BE2C (cell line): Measurements from ENCODE around the gene UCHL3.
"Not testable (repeated sequence)": the region's sequence is repeated elsewhere in the genome, so short reads cannot be mapped to it uniquely, and the experiment has no call there.

Experiments used
- DNase-seq: peaks from one replicate; pipeline ENCODE4 v3.0.0-alpha.2; 2020
- H3K27me3 ChIP-seq: fragments of 250-450 bp; sonication (Bioruptor Pico); 2 replicates; pipeline ENCODE4 v1.5.1; 2020; ENCODE audit warnings: mild to moderate bottlenecking
- H3K36me3 ChIP-seq: fragments of 250-450 bp; sonication (Bioruptor Pico); 2 replicates; pipeline ENCODE4 v1.5.1; 2020; ENCODE audit warnings: mild to moderate bottlenecking
- H3K4me1 ChIP-seq: fragments of 250-450 bp; sonication (Bioruptor Pico); 2 replicates; pipeline ENCODE4 v1.5.1; 2020
- H3K4me3 ChIP-seq: 2 replicates; pipeline ENCODE4 v1.5.1; 2011; ENCODE audit warnings: low read depth, low read length
- H3K9me3 ChIP-seq: fragments of 250-450 bp; sonication (Bioruptor Pico); 2 replicates; pipeline ENCODE4 v1.5.1; 2020
- TF ChIP-seq, protein P1 (sequence below): IDR thresholded peaks from 2 replicates; pipeline ENCODE4 v1.5.1; 2012; ENCODE audit warnings: mild to moderate bottlenecking, low read depth, low read length

UCHL3 gene

DNA sequence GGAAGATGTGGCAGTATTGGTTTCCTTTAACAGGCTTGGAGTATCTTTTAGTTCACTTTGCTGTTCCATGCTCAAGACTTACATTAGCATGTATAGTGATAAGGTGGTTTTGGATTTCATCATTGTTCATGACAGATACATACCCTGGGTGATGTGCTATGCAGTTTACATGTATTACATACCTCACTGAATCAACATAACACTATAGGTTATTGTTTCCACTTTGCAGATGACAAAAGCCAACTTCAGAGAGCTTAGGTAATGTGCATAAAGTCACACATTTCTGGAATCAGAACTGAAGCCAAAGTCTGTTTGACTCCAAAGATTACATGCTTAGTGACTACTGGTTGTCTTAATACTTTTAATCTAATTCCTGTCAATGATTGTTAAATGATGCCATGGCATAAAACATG, 19.0 kb upstream of the UCHL3 start:
- Histone ChIP-seq H3K27me3 (no peaks in the 10 kb centered on the region), H3K4me1 (no peaks in the 10 kb centered on the region), H3K4me3 (no peak overlapping the region), H3K36me3 (peaks cover 3% of the 10 kb centered on the region), H3K9me3 (no peaks in the 10 kb centered on the region; the same call in 1 of the 2 replicates)
- no peak for DNase-seq
- TF ChIP-seq, protein P1, sequence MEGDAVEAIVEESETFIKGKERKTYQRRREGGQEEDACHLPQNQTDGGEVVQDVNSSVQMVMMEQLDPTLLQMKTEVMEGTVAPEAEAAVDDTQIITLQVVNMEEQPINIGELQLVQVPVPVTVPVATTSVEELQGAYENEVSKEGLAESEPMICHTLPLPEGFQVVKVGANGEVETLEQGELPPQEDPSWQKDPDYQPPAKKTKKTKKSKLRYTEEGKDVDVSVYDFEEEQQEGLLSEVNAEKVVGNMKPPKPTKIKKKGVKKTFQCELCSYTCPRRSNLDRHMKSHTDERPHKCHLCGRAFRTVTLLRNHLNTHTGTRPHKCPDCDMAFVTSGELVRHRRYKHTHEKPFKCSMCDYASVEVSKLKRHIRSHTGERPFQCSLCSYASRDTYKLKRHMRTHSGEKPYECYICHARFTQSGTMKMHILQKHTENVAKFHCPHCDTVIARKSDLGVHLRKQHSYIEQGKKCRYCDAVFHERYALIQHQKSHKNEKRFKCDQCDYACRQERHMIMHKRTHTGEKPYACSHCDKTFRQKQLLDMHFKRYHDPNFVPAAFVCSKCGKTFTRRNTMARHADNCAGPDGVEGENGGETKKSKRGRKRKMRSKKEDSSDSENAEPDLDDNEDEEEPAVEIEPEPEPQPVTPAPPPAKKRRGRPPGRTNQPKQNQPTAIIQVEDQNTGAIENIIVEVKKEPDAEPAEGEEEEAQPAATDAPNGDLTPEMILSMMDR, result no peak

DNA sequence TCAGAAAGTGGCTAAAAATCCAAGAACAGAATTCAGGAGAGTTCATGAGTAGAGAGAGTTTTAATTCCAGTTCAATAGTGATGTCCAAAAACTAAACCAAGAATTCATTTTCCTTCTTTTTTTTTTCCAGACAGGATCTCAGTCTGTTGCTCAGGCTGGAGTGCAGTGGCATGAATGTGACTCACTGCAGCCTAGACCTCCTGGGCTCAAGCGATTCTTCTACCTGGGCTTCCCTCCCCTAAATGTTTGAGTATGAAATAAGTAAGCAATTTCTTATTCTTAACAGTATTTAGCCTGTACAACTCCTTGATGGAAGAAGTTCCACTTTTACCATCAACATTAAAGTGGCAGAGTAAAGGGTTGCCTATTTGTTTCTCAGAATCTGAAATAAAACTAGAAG, 15.7 kb upstream of the UCHL3 start:
- Histone ChIP-seq H3K27me3 (no peaks in the 10 kb centered on the region), H3K36me3 (peaks cover 4% of the 10 kb centered on the region; the same call in 1 of the 2 replicates), H3K4me1 (no peaks in the 10 kb centered on the region), H3K9me3 (no peaks in the 10 kb centered on the region), H3K4me3 (no peak overlapping the region)
- DNase-seq, result no peak
- TF ChIP-seq, protein P1, result no peak

DNA sequence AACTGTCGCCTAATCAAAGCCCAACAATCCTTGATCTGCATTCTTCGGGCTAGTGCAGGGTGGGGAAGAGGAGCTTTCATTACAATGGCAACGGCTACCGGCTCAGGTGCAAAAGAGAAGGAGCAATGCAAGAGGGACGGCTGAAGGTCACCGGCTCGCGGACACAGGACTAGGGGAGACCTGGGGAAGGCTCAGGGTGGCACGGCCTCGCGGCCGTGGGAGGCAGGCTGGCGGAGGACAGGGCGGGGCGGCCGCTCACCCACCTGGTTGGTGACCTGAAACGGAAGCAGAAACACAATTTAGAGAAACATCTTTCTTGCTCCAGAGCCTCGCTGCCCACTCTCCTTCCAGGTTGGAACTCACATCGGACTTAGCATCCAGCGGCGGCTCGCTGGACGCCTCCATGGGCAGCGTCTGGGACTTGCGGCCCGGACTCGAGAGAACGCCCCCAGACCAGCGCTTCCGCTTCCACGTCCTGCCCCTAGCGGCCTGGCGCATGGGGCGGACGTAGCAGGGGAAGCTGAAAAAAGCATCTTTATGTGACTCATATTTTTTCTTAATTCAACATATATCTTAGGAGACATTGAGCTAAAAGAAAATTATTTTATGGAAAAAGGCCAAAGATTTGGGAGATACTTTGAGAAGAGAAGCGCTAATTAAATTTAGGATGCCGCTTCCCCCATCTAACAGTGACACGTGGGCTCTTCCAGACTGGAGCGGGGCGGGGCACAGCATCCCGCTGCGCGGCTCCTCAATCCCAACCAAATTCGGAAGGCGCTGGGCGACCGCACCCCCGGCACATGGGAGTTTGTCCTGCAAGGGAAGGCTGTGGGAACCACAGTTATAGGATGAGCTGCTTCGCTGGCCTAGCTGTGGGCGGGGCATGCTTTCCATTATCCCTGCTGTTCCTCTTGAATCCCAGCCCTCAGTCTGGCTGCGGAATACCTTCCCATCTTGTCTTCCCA, 11.9 kb upstream of the UCHL3 start, which contains the start of gene COMMD6:
COMMD6 (minus strand) TSS at position 441 of the 965 bp plus-strand sequence; CDS start at position 405, 36 bp downstream.
- Histone ChIP-seq H3K36me3 (peaks cover 4% of the 10 kb centered on the region; the same call in 1 of the 2 replicates), H3K4me3 (peak within 1 kb of the TSS; percentile 87), H3K27me3 (no peaks in the 10 kb centered on the region), H3K4me1 (no peaks in the 10 kb centered on the region), H3K9me3 (no peaks in the 10 kb centered on the region)
- DNase-seq, result peak; percentile 91
- TF ChIP-seq, protein P1, result no peak; the same call in 1 of the 2 replicates

DNA sequence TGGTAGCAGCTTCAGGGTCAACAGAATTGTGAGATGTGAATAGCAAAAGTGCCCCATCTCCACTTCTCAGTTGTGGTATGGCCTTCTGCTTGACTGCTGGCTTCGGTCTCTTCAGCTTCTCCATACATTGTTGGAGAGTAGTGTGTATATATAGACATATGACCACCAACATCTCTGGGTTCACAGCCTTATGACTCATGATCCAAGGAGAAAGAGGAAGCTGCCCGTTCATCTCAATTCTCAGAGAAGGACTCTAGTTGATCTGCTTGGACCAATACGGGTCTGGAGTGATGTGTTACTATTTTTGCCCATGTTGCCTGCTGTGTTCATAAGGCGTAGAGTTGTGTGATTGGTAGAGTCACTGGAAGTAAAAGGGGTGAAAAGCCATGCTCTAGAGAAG, 8.3 kb upstream of the UCHL3 start:
- no peak overlapping the region for H3K4me3 ChIP-seq
- no peak for DNase-seq
- H3K4me1 ChIP-seq, result no peaks in the 10 kb centered on the region
- peaks cover 1% of the 10 kb centered on the region; the same call in 1 of the 2 replicates for H3K36me3 ChIP-seq
- H3K9me3 ChIP-seq, result no peaks in the 10 kb centered on the region
- no peaks in the 10 kb centered on the region for H3K27me3 ChIP-seq
- TF ChIP-seq, protein P1, result no peak

DNA sequence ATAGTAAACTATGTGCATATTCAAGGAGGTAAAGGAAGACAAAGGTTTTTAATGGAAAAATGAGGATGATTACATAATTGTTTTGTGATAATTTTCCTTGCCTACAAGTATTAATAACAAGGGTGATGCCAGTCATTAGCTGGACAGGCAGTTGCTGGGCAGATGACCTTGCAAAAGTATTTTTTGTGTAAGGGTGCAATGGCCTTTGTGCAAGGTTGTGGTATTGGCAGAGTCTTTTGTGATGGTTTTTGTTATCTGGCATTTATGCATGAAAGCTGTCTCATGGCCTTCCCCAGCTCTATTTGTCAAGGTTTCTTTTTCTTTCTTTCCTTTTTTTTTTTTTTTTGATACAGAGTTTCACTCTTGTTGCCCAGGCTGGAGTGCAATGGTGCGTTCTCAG, 7.6 kb upstream of the UCHL3 start:
- TF ChIP-seq, protein P1, result no peak
- H3K4me3 ChIP-seq, result no peak overlapping the region
- no peaks in the 10 kb centered on the region for H3K27me3 ChIP-seq
- H3K36me3 ChIP-seq, result no peaks in the 10 kb centered on the region
- H3K4me1 ChIP-seq, result no peaks in the 10 kb centered on the region
- no peaks in the 10 kb centered on the region for H3K9me3 ChIP-seq
- DNase-seq, result no peak

DNA sequence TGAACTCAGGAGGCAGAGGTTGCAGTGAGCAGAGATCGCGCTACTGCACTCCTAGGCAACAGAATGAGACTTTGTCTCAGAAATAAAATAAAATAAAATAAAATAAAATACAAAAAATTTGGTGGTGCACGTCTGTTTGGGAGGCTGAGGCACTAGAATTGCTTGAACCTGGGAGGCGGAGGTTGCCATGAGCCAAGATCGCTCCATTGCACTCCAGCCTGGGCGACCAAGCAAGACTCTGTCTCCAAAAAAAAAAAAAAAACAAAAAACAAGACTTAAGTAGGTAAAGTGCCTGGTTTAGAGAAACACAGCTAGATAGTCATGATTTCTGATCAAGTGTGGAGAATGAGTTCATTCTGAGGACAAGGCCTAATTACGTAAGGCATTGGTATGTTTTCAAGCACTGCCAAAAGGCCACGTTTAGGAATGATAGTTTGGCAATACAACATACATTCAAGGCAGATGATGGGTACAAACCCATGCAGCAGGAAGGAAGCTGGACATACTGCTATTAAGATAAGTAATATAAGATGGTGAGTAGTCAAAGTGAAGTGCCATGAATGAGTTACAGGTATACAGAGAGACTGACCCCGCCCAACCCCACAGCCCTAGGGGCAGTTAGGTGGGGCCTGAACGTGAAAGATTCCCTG, 4.8 kb upstream of the UCHL3 start:
- DNase-seq, result no peak

DNA sequence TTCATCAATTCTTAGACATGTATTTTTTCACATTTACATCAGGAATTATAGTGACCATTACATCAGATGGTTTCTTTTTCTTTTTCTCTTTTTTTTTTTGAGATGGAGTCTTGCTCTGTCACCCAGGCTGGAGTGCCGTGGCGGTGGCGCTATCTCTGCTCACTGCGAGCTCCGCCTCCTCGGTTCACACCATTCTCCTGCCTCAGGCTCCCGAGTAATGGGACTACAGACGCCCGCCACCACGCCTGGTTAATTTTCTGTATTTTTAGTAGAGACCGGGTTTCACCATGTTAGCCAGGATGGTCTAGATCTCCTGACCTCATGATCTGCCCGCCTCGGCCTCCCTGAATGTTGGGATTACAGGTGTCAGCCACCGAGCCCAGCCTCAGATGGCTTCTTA, 4.2 kb upstream of the UCHL3 start:
- DNase-seq, H3K9me3 ChIP-seq, H3K4me1 ChIP-seq, H3K27me3 ChIP-seq, H3K4me3 ChIP-seq, H3K36me3 ChIP-seq: not testable (repeated sequence)

More for the DNA sequence above, 4.8 kb upstream of the UCHL3 start:
- no peaks in the 10 kb centered on the region for H3K36me3 ChIP-seq
- H3K4me1 ChIP-seq, result no peaks in the 10 kb centered on the region
- H3K4me3 ChIP-seq, result no peak overlapping the region
- H3K9me3 ChIP-seq, result no peaks in the 10 kb centered on the region
- H3K27me3 ChIP-seq, result no peaks in the 10 kb centered on the region
- TF ChIP-seq, protein P1, result no peak
